NCI-H460 (cell line): ENCODE data around the gene RPL27A. TPM values are rescaled to one million over a fixed set of nuclear protein-coding genes. Genes with fewer than 3 reads are reported as not detected.

ENCODE experiments used
- DNase-seq: peaks from one replicate; pipeline ENCODE4 v3.0.0-alpha.2; 2016; ENCODE audit warnings: low read depth; ENCODE audit errors: extremely low read depth
- total RNA-seq: library from RNA; depleted of rRNA; stranded (reverse); fragments of >200 nt; shearing (Covaris generic); gene quantifications from 2 replicates; pipeline ENCODE4 v1.2.3, GENCODE V29; 2014

The RPL27A gene
- total RNA-seq, 1 experiment from 2014 or later: 1,369 TPM

DNA sequence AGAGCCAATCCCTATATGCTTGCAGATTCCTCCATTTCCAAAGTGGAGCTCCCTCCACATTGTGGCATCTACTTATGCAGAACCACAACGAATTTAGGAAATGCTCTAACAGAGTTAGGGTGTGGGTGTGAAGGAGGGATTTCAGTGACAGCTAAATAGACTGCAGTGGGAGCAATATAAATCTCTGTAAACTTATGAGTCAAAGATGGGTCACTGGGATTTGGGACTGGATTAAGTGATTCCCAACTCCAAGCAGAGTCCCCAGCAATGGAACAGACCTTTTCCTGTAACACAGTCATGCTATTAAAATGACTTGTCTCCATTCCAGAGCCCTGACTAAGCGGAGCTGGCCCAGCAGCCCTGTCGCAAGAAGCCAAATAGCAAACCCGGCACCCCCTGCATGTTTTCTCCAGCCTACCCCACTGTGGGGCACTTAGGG is 36.6 kb downstream of the RPL27A start:
- peak; percentile 9 for DNase-seq

GRCh38 chr11:8719721-8720120 is 37.1 kb downstream of the RPL27A start:
- no peak for DNase-seq

- DNase-seq: no peak
Observed at GRCh38 chr11:8720352-8720751, 37.8 kb downstream of the RPL27A start.

- DNase-seq: no peak
Observed at GRCh38 chr11:8720868-8721608, 38.4 kb downstream of the RPL27A start.

- no peak for DNase-seq
Observed at GRCh38 chr11:8721609-8722500, 39.3 kb downstream of the RPL27A start.

- no peak for DNase-seq
Observed at GRCh38 chr11:8722809-8723208, 40.2 kb downstream of the RPL27A start.

GRCh38 chr11:8723711-8724110 is 41.1 kb downstream of the RPL27A start:
- no peak for DNase-seq

DNA sequence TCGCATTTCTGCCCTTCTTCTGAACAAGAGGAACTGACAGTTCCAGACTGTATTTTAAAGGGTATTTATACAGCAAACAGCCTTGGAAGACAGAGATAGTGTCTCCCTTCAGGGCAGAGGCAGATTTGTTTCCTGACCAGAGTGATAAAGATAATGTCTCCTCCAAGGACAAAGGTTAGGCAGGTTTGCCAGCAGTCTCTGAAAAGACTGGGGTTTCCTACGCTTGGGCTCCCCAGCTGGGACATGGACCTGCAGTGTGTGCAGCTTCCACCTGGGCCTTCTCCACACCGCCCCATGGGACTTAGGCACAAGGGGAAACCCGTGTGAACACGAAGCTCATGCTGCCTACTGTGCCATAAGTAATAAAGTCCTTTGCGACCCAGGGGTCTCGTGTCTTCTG is 42.1 kb downstream of the RPL27A start:
- DNase-seq: no peak

DNA sequence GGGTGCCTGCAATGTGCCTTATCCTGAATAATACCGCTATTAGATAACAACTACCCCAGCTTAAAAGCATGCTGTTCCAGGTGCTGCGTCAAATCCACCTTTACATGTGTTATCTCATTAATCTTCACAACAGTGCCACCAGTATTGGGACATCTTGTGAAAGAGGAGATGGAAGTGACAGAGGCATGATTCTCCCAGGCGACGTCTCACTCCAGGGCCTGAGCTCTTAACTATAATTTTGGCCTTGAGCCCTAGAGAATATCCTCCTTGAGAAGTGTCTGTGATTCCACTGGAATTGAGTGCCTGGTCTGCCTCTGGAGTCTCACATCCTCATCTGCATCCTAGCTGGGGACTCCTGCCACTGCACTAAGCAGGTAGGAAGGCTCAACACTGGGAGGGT is 43.8 kb downstream of the RPL27A start:
- no peak for DNase-seq

DNA sequence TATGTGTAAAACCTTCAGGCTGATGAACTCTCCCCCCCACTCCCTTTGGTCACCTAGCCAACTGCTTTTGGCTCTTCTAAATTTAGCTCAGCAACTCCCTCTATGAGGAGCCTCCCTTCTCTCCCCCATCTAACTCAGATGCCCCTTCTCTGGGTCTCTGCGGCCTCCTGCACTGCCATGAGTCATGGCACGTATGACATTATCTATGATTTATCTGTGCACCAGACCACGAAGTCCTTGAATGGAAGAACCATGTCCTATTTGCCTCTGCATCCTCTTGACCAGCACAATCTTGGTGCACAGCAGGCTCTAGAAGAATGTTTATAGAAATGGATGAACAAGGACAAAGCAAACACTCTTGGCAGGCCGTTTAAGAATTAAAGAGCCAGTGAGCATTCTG is 46.0 kb downstream of the RPL27A start:
- DNase-seq: no peak

DNA sequence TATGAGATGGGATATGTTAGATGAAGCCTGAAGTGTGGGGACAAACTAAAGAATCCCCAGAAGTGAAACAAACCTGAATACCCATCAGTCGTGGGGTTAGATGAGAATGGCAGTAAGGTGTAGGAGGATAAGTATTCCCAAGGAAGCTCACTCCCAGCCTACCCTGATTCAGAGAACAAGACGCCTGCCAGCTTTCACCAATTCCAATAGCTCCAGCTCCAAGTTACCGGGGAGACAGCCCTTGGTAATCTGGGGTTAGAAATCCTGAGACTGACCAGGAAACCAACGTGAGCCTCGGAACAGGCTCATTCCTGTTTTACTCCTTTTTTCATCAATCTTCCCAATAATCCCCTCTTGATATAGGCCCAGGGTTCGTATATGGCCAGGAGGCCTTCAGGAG is 46.5 kb downstream of the RPL27A start:
- no peak for DNase-seq

DNA sequence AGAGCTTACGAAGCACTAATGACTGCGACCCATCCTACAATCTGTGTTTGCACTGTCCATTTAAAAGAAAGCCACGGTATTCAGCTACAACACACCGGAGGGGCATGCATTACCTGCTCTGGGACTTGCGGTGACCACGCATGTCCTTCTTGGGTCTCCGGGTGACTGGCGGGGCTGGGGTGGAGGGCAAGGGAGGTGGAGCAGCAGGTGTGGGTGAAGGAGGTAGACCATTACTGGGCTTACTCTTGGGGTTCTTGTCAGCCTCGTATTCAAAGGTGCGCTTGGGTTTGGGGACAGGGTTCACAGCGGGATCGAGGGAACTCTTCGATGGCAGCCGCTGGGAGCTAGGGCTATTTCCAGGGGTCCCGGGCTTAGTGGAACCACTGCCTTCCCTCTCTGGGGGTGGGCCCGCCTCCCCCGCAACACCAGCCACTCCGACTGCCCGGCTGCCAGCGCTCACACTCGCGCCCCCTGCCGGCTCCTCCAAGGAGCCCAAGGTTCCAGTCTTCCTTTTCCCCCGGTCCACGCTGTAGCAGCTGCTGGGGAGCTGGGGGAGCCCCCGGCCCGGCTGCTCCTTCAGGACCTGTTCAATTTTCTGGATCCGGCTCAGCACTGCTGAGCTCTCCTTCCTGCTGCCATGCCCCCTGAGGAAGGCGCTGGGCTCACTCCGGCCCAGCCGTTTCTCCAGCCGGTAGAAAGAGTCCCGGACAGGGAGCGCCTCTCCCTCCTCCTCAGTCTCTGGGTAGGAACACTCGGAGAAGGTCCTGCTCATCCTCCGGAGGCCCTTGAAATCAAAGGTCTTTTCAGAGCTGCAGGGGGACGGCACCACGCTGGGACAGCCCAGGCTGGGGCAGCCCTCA is 47.5 kb downstream of the RPL27A start:
- no peak for DNase-seq

DNA sequence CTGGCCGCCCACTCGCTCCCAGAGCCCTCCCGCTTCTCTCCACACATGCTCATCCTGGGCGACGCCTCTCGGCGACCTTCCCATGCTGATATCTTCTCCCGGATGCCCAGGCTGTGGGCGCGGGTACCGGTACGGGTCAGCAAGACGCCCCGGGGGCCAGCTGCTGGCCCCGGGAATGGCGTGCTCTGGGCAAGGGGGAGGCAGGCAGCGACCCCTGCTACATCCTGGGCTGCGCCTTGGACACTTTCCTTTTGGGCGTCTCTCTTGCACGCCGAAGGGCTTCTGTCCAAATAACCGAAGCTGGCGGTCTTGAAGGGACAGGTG is 48.1 kb downstream of the RPL27A start:
- no peak for DNase-seq

DNA sequence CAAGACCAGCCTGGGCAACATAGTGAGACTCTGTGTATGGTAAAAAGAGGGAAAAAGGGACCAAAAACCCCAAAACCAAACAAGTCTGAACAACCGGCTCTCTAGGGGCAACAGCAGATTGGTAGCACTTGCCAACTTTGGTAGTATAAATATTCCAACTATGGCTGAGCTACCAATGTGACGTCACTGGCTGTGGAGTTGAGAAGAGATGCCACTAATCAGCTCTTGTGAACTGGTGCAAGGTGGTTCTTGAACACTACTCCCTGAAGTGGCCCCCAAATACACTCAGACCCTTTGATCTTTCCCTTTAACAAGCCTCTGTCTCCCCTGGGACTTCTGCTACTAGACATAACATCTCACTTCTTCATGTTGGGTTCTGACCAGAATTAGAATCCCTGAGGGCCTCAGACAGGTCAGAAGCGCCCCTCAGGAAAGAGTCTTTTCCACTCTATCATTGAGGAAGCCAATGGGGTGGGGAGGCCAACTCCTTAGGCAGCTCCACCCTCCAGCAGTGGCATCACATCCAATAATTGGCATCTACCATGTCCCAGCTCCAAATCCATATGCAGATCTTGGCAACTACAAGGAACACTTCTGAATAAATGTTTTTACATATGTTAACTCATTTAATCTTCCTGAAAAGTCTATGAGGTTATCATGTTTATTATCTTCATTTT is 49.2 kb downstream of the RPL27A start:
- no peak for DNase-seq

DNA sequence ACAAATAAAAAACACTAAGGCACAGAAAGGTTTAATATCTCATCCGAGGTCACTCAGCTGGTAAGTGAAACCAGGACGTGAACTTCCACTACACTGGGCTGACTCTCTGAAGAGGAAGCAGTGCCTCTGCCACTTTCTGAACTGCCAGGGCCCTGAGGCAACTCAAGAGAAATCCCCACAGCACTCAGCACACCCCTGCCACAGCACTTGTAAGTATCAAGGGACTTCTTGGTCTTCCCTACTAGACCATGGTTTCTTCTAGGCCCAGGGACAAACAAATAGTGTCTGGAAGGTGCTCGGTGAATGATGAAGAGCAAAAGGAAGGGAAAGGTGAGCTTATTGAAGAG is 49.7 kb downstream of the RPL27A start:
- DNase-seq: no peak

DNA sequence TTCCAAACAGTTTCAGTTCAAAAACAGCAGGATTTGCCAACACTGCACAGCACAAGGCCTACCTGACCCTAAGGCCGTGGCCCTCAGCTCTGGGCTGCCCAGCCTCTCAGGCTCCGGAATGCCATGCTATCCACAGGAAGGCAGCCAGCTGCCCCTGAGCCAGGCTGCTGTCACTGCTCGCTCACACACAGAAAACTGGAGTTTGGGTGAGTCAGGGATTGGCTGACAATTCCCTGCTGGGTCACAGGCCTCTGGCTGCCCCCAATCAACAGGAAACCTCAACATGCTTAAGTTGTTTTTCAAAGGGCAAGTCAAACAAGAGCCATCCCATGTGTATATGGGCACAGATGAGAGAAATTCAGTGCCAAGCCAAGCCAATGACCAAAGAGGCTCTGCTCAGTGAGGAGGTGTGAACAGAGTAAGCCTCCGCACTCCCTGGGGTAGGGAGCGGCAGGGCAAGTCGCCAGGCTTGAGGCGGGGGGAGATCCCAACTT is 50.2 kb downstream of the RPL27A start:
- no peak for DNase-seq

- DNase-seq: no peak
Observed at GRCh38 chr11:8733852-8734251, 51.3 kb downstream of the RPL27A start.

- no peak for DNase-seq
Observed at GRCh38 chr11:8735094-8735493, 52.5 kb downstream of the RPL27A start.

GRCh38 chr11:8739309-8739793 is 56.8 kb downstream of the RPL27A start:
- no peak for DNase-seq
